HEK293 (cell line): ENCODE data around the gene CAP2.
A peak's percentile ranks its signal among the peaks of the same experiment; 100 is the strongest.

Experiments
- CTCF ChIA-PET: fragments of 350-600 bp; formaldehyde crosslinking; extraction: SDS; loops from one replicate; lab custom pipeline; 2021; ENCODE audit warnings: antibody characterized with exemption; lab: Yijun Ruan, JAX
- POLR2A ChIA-PET: fragments of 300-600 bp; formaldehyde crosslinking; extraction: SDS; loops from one replicate; lab custom pipeline; 2020; ENCODE audit warnings: antibody characterized with exemption, inconsistent platforms; lab: Yijun Ruan, JAX
- H3K27ac ChIP-seq: fragments of 200-500 bp; sonication (Bioruptor generic); 2 replicates; pipeline ENCODE4 v1.5.1; 2014; ENCODE audit warnings: low read depth, low read length, control low read depth, inconsistent platforms; ENCODE audit errors: extremely low read depth
- H3K36me3 ChIP-seq, 2 experiments: fragments of 200-500 bp in 1 of 2; sonication (Bioruptor generic) in 1 of 2; 1 replicate in 1 of 2; 2 replicates in 1 of 2; pipeline ENCODE4 v1.5.1; 2014 to 2017; ENCODE audit warnings: inconsistent platforms in 2 of 2, low read length in 2 of 2; ENCODE audit not compliant: control insufficient read depth in 2 of 2, insufficient read depth in 1 of 2
- H3K4me1 ChIP-seq: fragments of 200-500 bp; sonication (Bioruptor generic); 2 replicates; pipeline ENCODE4 v1.5.1; 2014; ENCODE audit warnings: mild to moderate bottlenecking, low read length, inconsistent platforms; ENCODE audit not compliant: control insufficient read depth, insufficient read depth
- H3K4me3 ChIP-seq: 2 replicates; pipeline ENCODE4 v1.5.1; 2011; ENCODE audit warnings: low read depth, mild to moderate bottlenecking, control low read depth, low read length, moderate library complexity
- H3K9me3 ChIP-seq: fragments of 200-500 bp; sonication (Bioruptor generic); 2 replicates; pipeline ENCODE4 v1.5.1; 2014; ENCODE audit warnings: low read depth, low read length, inconsistent platforms; ENCODE audit not compliant: control insufficient read depth, insufficient read depth
- PRDM1 ChIP-seq: fragments of 450-650 bp; formaldehyde crosslinking; IDR thresholded peaks from 2 replicates; pipeline ENCODE4; 2016; ENCODE audit warnings: missing biosample characterization, missing genetic modification characterization
- SCRT1 ChIP-seq: fragments of 450-650 bp; formaldehyde crosslinking; IDR thresholded peaks from 2 replicates; pipeline ENCODE4 v1.5.1; 2016; ENCODE audit warnings: missing biosample characterization, missing genetic modification characterization, borderline replicate concordance
- SCRT2 ChIP-seq: fragments of 450-650 bp; formaldehyde crosslinking; IDR thresholded peaks from 2 replicates; pipeline ENCODE4 v1.5.1; 2016; ENCODE audit warnings: missing biosample characterization, missing genetic modification characterization
- ZNF157 ChIP-seq: fragments of 450-650 bp; formaldehyde crosslinking; IDR thresholded peaks from 2 replicates; pipeline ENCODE4 v1.5.1; 2016; ENCODE audit warnings: missing biosample characterization, missing genetic modification characterization
- ZNF169 ChIP-seq: fragments of 450-650 bp; formaldehyde crosslinking; IDR thresholded peaks from 2 replicates; pipeline ENCODE4 v1.5.1; 2016; ENCODE audit warnings: missing biosample characterization, missing genetic modification characterization
- ZNF175 ChIP-seq: fragments of 450-650 bp; formaldehyde crosslinking; IDR thresholded peaks from 2 replicates; pipeline ENCODE4 v1.5.1; 2016; ENCODE audit warnings: missing biosample characterization, missing genetic modification characterization
- ZNF2 ChIP-seq: fragments of 450-650 bp; formaldehyde crosslinking; IDR thresholded peaks from 2 replicates; pipeline ENCODE4 v1.5.1; 2016; ENCODE audit warnings: missing biosample characterization, missing genetic modification characterization
- ZNF335 ChIP-seq: fragments of 450-650 bp; formaldehyde crosslinking; conservative IDR thresholded peaks from 2 replicates; pipeline ENCODE4 v1.5.1; 2016; ENCODE audit warnings: missing biosample characterization, missing genetic modification characterization
- ZNF366 ChIP-seq: fragments of 450-650 bp; formaldehyde crosslinking; conservative IDR thresholded peaks from 2 replicates; pipeline ENCODE4 v1.5.1; 2016; ENCODE audit warnings: missing biosample characterization, missing genetic modification characterization
- ZNF473 ChIP-seq: fragments of 450-650 bp; formaldehyde crosslinking; IDR thresholded peaks from 2 replicates; pipeline ENCODE4 v1.5.1; 2017; ENCODE audit warnings: missing biosample characterization, missing genetic modification characterization
- ZNF629 ChIP-seq: fragments of 450-650 bp; formaldehyde crosslinking; IDR thresholded peaks from 2 replicates; pipeline ENCODE4 v1.5.1; 2017; ENCODE audit warnings: missing biosample characterization, missing genetic modification characterization
- ZSCAN16 ChIP-seq: fragments of 450-650 bp; formaldehyde crosslinking; IDR thresholded peaks from 2 replicates; pipeline ENCODE4 v1.5.1; 2016; ENCODE audit warnings: missing biosample characterization, missing genetic modification characterization
- ZXDB ChIP-seq: fragments of 450-650 bp; formaldehyde crosslinking; IDR thresholded peaks from 2 replicates; pipeline ENCODE4 v1.5.1; 2016; ENCODE audit warnings: missing biosample characterization, missing genetic modification characterization
- TF ChIP-seq, protein P1 (sequence below): fragments of 450-650 bp; formaldehyde crosslinking; IDR thresholded peaks from 2 replicates; pipeline ENCODE4 v1.5.1; 2017; ENCODE audit warnings: missing biosample characterization, missing genetic modification characterization
- TF ChIP-seq, protein P2 (sequence below): fragments of 450-650 bp; formaldehyde crosslinking; IDR thresholded peaks from 2 replicates; pipeline ENCODE4 v1.5.1; 2016; ENCODE audit warnings: missing biosample characterization, missing genetic modification characterization
- TF ChIP-seq, protein P3 (sequence below): fragments of 450-650 bp; formaldehyde crosslinking; optimal IDR thresholded peaks from 2 replicates; pipeline ENCODE3; 2016; ENCODE audit warnings: missing biosample characterization, mild to moderate bottlenecking, missing genetic modification characterization
- TF ChIP-seq, protein P4 (sequence below): fragments of 450-650 bp; formaldehyde crosslinking; IDR thresholded peaks from 2 replicates; pipeline ENCODE4 v1.5.1; 2017; ENCODE audit warnings: missing biosample characterization, missing genetic modification characterization
- TF ChIP-seq, protein P5 (sequence below): fragments of 450-650 bp; formaldehyde crosslinking; IDR thresholded peaks from 2 replicates; pipeline ENCODE4 v1.5.1; 2017; ENCODE audit warnings: missing biosample characterization, missing genetic modification characterization

The CAP2 gene

DNA sequence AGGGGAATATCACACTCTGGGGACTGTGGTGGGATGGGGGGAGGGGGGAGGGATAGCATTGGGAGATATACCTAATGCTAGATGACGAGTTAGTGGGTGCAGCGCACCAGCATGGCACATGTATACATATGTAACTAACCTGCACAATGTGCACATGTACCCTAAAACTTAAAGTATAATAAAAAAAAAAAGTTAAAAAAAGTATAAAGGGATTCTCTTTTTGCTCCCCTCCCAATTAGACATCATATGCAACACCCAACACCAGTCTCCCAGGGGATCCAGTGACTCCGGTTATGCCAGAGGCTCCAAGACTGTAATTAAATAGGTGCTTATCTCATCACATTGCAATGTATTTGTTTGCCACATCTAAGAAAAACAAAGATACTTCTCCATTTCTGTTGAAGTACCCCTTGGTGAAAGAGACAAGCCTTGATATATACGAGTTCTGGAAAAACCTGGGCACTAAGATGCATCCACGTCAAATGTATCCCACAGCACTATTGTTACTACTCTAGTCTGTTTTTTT is 35.3 kb downstream of the CAP2 start (continued):
- TF ChIP-seq ZXDB (tag by site-specific recombination), result peak; percentile 53; the same call in 1 of the 2 replicates
- TF ChIP-seq, protein P1, sequence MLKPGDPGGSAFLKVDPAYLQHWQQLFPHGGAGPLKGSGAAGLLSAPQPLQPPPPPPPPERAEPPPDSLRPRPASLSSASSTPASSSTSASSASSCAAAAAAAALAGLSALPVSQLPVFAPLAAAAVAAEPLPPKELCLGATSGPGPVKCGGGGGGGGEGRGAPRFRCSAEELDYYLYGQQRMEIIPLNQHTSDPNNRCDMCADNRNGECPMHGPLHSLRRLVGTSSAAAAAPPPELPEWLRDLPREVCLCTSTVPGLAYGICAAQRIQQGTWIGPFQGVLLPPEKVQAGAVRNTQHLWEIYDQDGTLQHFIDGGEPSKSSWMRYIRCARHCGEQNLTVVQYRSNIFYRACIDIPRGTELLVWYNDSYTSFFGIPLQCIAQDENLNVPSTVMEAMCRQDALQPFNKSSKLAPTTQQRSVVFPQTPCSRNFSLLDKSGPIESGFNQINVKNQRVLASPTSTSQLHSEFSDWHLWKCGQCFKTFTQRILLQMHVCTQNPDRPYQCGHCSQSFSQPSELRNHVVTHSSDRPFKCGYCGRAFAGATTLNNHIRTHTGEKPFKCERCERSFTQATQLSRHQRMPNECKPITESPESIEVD (tag by site-specific recombination), result peak; percentile 40
- TF ChIP-seq, all 188 proteins: peak for 21; not testable (repeated sequence) for 167

DNA sequence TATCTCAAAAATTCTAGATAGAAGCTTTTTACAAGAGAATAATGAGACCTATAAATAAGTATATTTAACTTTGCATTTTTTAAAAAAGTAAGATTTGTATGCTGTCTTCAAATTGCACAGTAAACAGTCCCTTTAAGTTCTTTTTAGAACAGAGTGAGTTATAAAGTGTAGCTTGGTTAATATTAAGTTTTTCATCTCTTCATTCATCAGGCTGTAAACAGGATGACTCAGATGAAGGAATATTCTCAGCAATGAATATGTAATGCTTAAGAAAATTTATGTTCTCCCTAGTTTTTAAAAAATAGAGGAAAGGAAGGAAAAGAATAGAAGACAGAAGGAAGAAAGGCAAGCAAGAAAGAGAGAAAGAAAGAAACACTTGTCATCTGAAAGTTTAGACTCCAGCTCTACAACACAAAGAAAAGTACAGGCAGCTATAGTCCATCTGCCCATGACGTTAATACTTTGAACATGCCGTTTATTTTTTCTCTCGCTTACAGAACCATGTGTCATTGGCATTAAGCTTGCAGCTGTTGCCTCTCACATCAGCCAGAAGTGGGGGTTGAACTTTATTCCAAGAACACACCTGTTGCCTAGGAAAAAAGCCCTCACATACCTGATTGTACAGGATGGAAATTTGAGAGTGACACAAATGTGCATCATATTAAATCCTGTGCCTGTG is 36.1 kb downstream of the CAP2 start:
- Histone ChIP-seq H3K9me3 (no peaks in the 10 kb centered on the region), H3K4me3 (no peak overlapping the region)
- peak; percentile 61 for TF ChIP-seq PRDM1
- 0 out of 2 replicates have a peak, but pooled peaks have one; percentile 27 for TF ChIP-seq ZNF2 (tag by site-specific recombination)
- peak; percentile 81 for TF ChIP-seq SCRT1 (tag by site-specific recombination)
- TF ChIP-seq ZNF366 (tag by site-specific recombination), result peak; percentile 63
- TF ChIP-seq ZNF473 (tag by site-specific recombination), result no peak
- TF ChIP-seq, protein P2, sequence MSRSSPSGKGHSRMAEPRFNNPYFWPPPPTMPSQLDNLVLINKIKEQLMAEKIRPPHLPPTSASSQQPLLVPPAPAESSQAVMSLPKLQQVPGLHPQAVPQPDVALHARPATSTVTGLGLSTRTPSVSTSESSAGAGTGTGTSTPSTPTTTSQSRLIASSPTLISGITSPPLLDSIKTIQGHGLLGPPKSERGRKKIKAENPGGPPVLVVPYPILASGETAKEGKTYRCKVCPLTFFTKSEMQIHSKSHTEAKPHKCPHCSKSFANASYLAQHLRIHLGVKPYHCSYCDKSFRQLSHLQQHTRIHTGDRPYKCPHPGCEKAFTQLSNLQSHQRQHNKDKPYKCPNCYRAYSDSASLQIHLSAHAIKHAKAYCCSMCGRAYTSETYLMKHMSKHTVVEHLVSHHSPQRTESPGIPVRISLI (tag by site-specific recombination), result 0 out of 2 replicates have a peak, but pooled peaks have one; percentile 22
- TF ChIP-seq, protein P3, sequence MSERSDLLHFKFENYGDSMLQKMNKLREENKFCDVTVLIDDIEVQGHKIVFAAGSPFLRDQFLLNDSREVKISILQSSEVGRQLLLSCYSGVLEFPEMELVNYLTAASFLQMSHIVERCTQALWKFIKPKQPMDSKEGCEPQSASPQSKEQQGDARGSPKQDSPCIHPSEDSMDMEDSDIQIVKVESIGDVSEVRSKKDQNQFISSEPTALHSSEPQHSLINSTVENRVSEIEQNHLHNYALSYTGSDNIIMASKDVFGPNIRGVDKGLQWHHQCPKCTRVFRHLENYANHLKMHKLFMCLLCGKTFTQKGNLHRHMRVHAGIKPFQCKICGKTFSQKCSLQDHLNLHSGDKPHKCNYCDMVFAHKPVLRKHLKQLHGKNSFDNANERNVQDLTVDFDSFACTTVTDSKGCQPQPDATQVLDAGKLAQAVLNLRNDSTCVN (tag by site-specific recombination), result no peak
- TF ChIP-seq ZNF157, result no peak
- TF ChIP-seq SCRT2 (tag by site-specific recombination), result peak; percentile 97
- TF ChIP-seq ZNF335, result peak; percentile 57
- TF ChIP-seq, protein P4, sequence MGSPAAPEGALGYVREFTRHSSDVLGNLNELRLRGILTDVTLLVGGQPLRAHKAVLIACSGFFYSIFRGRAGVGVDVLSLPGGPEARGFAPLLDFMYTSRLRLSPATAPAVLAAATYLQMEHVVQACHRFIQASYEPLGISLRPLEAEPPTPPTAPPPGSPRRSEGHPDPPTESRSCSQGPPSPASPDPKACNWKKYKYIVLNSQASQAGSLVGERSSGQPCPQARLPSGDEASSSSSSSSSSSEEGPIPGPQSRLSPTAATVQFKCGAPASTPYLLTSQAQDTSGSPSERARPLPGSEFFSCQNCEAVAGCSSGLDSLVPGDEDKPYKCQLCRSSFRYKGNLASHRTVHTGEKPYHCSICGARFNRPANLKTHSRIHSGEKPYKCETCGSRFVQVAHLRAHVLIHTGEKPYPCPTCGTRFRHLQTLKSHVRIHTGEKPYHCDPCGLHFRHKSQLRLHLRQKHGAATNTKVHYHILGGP (tag by site-specific recombination), result no peak
- no peak for TF ChIP-seq ZNF175
- TF ChIP-seq ZNF169 (tag by site-specific recombination), result no peak
- peak; percentile 24; the same call in 1 of the 2 replicates for TF ChIP-seq ZNF629 (tag by site-specific recombination)
- TF ChIP-seq, protein P1 (tag by site-specific recombination), result peak; percentile 56
- TF ChIP-seq ZSCAN16, result no peak
- TF ChIP-seq, protein P5, sequence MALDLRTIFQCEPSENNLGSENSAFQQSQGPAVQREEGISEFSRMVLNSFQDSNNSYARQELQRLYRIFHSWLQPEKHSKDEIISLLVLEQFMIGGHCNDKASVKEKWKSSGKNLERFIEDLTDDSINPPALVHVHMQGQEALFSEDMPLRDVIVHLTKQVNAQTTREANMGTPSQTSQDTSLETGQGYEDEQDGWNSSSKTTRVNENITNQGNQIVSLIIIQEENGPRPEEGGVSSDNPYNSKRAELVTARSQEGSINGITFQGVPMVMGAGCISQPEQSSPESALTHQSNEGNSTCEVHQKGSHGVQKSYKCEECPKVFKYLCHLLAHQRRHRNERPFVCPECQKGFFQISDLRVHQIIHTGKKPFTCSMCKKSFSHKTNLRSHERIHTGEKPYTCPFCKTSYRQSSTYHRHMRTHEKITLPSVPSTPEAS (tag by site-specific recombination), result no peak
- TF ChIP-seq, all 188 proteins: peak for 9
- POLR2A ChIA-PET, result interaction anchor here (1.0 to 1.2 kb wide), 2 partner anchors 36 to 171 kb away, joined by 3 to 5 read pairs; partner anchors contain the start of genes CAP2 and FAM8A1
- CTCF ChIA-PET, result interaction anchor here (0.6 to 1.2 kb wide), 7 partner anchors 16 to 833 kb away, joined by 3 to 5 read pairs (median 3); no protein-coding TSS in a partner anchor
- Histone ChIP-seq H3K36me3 (peaks cover 0 to 14% of the 10 kb centered on the region in 2 experiments; a peak in 2 of 3 replicates), H3K4me1 (peaks cover 11% of the 10 kb centered on the region), H3K27ac (no peak overlapping the region)
